NAMALWA (cell line): ENCODE measurements around the gene HELZ2.

Source experiments
- DNase-seq: peaks from one replicate; pipeline ENCODE4 v3.0.0-alpha.2; 2015; ENCODE audit warnings: low spot score

Gene HELZ2

GRCh38 chr20:63597651-63598478 lies 23.8 kb upstream of the HELZ2 start:
- no peak for DNase-seq

GRCh38 chr20:63596423-63596822 lies 22.4 kb upstream of the HELZ2 start:
- DNase-seq = no peak

- DNase-seq = no peak
Observed at GRCh38 chr20:63595416-63596127, 21.5 kb upstream of the HELZ2 start.

- no peak for DNase-seq
Observed at GRCh38 chr20:63594043-63594561, 20.1 kb upstream of the HELZ2 start.

DNA sequence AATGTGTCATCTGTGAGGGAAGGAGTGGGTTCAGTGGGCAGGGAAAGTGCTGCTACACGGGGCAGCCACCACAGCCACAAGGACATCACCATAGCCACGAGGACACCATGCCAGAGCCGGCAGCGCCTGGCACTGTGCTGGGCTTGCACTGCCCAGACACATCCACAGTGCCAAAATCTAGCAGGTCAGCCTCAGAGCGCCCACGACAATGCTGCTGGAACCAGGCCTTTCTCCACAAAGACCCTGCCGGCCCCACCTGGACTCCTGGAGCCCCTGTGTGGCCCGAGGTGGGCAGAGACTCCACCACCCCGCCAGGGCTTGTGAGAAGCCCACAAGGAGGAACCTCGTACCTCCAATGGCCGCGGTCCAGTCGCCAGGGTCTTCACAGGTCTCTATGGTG lies 18.6 kb upstream of the HELZ2 start:
- DNase-seq = no peak

- no peak for DNase-seq
Observed at GRCh38 chr20:63591786-63592355, 17.8 kb upstream of the HELZ2 start.

GRCh38 chr20:63591147-63591533 lies 17.1 kb upstream of the HELZ2 start:
- no peak for DNase-seq

GRCh38 chr20:63590218-63591146 lies 16.4 kb upstream of the HELZ2 start:
- DNase-seq = no peak

DNA sequence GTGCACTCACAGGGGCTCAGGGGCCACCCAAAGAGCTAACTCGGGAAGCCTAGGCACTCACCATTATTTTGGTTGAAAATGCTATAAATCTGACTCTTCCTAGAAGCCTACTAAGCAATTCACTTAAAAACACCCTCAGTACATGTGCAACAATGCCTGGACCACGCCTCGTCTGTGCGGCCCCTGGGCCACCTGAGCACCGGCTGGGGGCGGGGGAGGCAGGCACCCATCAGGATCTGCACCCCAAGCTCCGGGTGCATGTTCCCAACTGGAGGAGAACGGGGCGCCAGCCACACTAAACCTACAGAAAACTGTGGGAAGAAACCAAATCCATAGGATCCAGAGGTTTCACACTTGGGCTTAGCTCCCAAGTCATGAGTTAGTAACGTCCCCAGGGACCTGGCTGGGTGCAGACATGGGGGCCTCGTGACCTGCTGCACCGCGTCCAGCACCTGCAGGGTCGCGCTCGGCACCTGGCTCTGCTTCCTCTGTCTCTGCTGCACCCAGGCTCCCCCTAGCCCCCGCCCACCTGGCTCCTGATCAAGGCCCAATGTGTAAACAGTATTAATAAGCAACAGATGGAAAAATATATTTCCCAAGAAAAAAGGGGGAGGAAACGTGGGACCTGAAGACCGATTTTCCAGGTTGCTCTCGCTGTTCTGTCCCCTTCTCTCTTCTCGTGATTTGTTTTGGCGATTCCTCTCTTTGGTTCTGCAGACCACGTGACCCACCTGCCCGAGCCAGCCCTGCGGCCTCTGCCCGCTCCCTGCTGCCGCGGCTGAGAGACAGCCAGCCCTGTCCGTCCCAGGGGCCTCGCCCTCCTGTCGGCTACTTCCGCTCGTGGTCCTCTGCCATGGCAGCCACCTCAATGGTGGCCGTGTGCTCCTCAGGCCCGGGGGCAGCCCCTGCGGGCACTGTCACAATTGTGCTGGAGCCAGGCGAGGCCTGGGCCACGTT lies 15.5 kb upstream of the HELZ2 start:
- DNase-seq = peak; percentile 26

GRCh38 chr20:63588641-63589041 lies 14.6 kb upstream of the HELZ2 start:
- DNase-seq = no peak

DNA sequence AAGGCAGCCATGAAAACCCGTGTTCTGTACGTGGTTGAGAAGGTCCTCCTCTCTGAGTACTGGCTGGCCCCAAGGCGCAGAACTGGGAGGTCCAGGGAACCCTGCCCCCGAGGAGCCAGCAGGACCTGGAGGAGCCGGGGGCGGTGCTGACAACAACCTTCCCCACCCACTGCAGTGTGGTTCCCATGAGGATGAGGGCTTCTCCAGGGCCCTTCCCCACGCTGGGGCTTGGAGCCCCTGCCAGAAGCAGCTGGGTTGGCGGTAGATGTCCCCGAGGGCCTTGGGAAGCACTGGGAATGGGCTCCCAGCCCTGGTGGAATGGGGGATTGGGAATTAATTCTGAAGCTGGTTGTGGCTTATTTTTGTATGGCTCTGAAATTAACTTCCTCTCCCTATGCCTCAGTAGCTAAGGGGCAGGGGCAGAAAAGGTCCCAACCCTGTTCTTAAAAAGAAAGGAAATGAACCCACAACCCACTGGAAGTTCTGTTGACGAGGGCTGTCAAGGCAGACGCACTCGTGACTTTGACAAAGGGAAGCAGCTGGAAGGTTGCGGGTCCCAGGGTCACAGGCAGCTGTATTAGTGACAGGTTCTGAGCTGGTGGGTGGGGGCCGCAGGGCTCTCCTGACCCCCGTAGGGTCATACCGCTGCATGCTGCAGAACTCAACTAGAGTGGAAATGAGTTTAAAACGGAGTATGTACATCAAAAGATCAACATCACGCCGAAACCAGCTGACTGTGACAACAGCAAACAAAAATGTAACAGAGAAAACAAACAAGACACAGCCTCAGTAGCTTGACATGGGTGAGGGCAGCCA lies 13.9 kb upstream of the HELZ2 start:
- no peak for DNase-seq

DNA sequence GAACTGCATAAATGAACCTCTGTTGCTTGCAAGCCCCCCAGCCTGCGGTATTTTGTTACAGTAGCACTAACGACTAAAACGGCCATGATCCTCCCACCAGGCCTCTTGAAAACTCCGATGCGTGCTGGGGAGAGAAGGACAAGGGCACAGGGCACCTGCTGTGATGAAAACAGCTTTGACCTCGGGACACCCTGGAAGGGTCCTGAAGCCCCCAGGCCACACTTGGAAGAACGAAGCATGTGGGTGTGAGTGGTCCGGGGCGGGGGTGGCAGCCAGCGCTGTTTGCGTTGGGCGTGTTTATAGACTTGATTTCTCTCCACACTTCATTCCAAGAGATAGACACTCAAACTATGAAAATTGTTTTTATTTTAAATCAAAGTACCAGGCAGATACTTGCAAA lies 13.2 kb upstream of the HELZ2 start:
- DNase-seq = no peak

DNA sequence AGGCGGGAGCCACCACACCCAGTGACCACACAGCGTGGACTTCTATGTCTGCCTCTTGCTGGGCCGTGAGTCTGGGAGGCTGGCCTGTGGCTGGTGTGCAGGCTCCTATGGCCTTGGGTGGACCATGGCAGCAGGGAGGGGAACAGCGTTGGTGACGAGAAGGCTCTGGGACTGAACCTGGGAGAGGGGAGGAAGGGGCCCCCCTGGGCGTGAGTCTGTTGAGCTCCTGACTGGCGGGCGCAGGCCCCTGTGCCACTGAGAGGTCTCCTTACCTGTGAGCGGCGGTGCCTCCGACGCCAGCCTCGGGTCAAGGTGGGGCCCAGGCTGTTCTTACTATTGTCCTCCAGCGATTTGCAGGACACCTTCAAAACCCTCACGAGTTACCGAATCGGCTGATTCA lies 12.8 kb upstream of the HELZ2 start:
- DNase-seq = no peak

DNA sequence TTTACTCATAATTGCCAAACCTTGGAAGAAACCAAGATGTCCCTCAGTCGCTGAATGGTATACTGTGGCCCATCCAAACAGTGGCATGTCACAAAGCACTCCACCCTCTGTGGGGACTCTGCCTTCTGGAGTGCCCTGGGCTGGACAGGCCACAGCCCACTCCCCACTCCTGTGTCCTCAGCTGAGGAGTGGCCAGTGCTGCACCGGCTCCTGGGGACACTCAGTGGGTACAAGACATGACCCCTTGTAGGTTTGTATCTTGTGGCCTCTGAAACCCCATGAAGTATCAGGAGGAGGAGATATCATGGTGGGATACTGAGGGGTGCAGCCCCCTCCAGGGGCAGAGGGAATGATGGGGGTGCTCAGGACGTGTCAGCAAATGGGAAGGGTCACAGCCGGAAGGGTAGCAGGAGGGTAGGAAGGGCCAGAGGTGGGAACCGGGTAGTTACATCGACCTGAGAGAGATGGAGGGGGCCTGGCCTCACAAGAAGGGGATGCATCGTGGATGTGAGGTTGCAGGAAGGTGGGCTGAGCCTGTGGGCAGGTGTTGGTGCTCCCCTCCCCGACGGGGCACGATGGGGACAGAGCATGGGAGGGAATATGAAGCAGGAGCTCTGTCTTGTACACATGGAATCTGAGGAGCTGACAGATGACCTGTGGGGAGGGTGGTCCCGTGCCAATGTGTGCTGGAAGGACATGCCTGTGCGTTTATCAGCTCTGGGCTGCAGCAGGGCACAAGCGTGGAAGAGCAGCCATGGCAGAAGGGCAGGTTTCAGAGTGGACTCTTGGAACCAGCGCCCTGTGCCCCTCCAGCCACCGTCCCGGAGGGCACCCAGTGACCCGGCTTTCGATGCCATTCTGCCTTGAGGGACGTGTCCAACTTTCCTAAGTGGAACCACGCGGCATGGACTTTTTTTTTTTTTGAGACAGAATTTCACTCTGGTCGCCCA lies 11.9 kb upstream of the HELZ2 start:
- DNase-seq = no peak

DNA sequence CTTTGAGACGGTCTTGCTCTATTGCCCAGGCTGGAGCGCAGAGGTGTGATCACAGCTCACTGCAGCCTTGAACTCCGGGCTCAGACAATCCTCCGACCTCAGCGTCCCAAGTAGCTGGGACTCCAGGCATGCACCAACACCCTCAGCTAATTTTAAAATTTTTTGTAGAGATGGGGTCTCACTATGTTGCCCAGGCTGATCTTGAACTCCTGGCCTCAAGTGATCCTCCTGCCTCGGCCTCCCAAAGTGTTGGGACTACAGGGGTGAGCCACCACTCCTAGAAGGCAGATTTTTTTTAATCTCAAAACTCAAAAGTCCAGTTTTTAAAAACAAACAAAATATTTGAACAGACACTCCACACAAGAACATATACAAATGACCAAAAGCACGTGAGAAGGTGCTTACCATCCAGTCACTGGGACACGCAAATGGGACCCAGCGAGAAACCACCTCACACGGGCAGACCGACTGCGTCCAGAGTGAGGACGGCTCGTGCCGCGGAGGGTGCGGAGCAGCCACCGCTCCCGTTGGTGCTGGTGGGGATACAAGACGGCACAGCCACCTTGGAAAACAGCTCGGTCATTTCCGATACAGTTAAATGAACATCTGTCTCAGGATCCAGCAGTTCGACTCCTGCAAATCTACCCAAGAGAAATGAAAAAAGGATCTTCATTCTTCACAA lies 8.5 kb upstream of the HELZ2 start:
- DNase-seq = no peak

DNA sequence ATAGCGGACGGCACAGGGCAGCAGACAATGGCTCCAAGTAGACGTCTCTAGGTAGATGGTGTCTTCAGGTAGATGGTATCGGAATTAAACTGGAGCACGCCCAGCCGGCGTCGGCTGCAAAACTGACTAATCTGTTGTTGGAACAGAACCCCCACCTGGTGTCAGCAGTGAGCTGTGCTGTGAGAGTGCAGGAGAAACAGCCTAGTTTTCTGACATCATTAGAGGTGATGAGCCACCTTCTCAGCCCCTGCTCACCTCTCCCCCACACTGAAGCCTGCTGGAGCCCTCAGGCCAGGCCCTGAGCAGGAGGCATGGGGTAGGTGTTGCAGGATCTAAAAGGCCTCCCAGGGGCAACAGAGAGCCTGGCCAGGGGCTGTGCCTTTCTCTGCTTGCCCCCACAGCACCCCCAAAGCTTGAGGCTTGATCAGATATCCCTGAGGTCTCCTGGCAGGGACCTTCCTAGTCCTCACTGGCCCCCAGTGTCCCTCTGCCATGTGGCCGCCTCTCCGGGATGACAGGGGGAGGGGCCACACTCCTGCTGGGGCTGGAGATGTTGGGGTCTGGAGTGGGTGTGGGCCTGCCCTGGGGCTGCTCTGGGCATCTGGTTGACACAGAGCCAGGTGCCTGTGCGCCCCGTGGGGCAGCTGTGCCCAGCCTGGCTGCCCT lies 6.9 kb upstream of the HELZ2 start:
- peak; percentile 71 for DNase-seq

GRCh38 chr20:63579017-63579694 lies 5.1 kb upstream of the HELZ2 start:
- DNase-seq = no peak
